Adipocyte (in vitro differentiated cells): ENCODE data around the gene FBXO11.
"Not testable (repeated sequence)": the region's sequence is repeated elsewhere in the genome, so short reads cannot be mapped to it uniquely, and the experiment has no call there.

Source experiments
- DNase-seq: peaks from one replicate; pipeline ENCODE4 v3.0.0-alpha.2; 2015; ENCODE audit warnings: low read depth
- H3K27me3 ChIP-seq: replicated peaks from 2 replicates; pipeline ENCODE4 v1.7.0; 2013; ENCODE audit warnings: mild to moderate bottlenecking, low read length, moderate library complexity; ENCODE audit not compliant: control insufficient read depth, insufficient read depth
- H3K36me3 ChIP-seq: 2 replicates; pipeline ENCODE4 v1.7.0; 2013; ENCODE audit warnings: low read length, mild to moderate bottlenecking, moderate library complexity; ENCODE audit not compliant: control insufficient read depth, insufficient read depth, severe bottlenecking
- H3K4me1 ChIP-seq: 2 replicates; pipeline ENCODE4 v1.7.0; 2013; ENCODE audit warnings: mild to moderate bottlenecking, low read length, moderate library complexity; ENCODE audit not compliant: control insufficient read depth, insufficient read depth
- H3K4me3 ChIP-seq: 2 replicates; pipeline ENCODE4 v1.7.0; 2013; ENCODE audit warnings: mild to moderate bottlenecking, low read length, moderate library complexity
- H3K9ac ChIP-seq: 2 replicates; pipeline ENCODE4 v1.7.0; 2013; ENCODE audit warnings: mild to moderate bottlenecking, low read length, moderate library complexity
- H3K9me3 ChIP-seq: 2 replicates; pipeline ENCODE4 v1.7.0; 2013; ENCODE audit warnings: mild to moderate bottlenecking, low read length, moderate library complexity; ENCODE audit not compliant: control insufficient read depth

The FBXO11 gene

GRCh38 chr2:47868611-47869352 is 37.5 kb downstream of the FBXO11 start:
- Histone ChIP-seq H3K4me1 (peaks cover 33% of the 10 kb centered on the region), H3K9me3 (no peaks in the 10 kb centered on the region), H3K27me3 (no peaks in the 10 kb centered on the region), H3K4me3 (no peak overlapping the region), H3K9ac (no peak overlapping the region), H3K36me3 (no peaks in the 10 kb centered on the region)
- DNase-seq, result no peak

GRCh38 chr2:47867205-47867604 is 39.1 kb downstream of the FBXO11 start:
- H3K27me3 ChIP-seq, result no peaks in the 10 kb centered on the region

GRCh38 chr2:47864566-47864965 is 41.7 kb downstream of the FBXO11 start:
- Histone ChIP-seq H3K9ac (no peak overlapping the region), H3K9me3 (no peaks in the 10 kb centered on the region), H3K4me3 (no peak overlapping the region), H3K4me1 (peaks cover 22% of the 10 kb centered on the region), H3K36me3 (no peaks in the 10 kb centered on the region), H3K27me3 (no peaks in the 10 kb centered on the region)
- no peak for DNase-seq

More at GRCh38 chr2:47867205-47867604, 39.1 kb downstream of the FBXO11 start:
- no peaks in the 10 kb centered on the region for H3K9me3 ChIP-seq
- no peaks in the 10 kb centered on the region for H3K36me3 ChIP-seq
- peak overlapping the region; percentile 26 for H3K4me3 ChIP-seq
- peak; percentile 52 for DNase-seq
- H3K9ac ChIP-seq, result no peak overlapping the region
- peaks cover 33% of the 10 kb centered on the region for H3K4me1 ChIP-seq

GRCh38 chr2:47862949-47863348 is 43.3 kb downstream of the FBXO11 start:
- Histone ChIP-seq H3K27me3 (no peaks in the 10 kb centered on the region), H3K9me3 (no peaks in the 10 kb centered on the region), H3K4me1 (peaks cover 17% of the 10 kb centered on the region), H3K9ac (no peak overlapping the region), H3K4me3 (no peak overlapping the region), H3K36me3 (no peaks in the 10 kb centered on the region)
- DNase-seq, result no peak

GRCh38 chr2:47853067-47853777 is 53.1 kb downstream of the FBXO11 start:
- not testable (repeated sequence) for H3K27me3 ChIP-seq, H3K4me3 ChIP-seq, H3K9ac ChIP-seq, H3K36me3 ChIP-seq, H3K9me3 ChIP-seq
- peaks cover 18% of the 10 kb centered on the region for H3K4me1 ChIP-seq
- peak; percentile 37 for DNase-seq

- Histone ChIP-seq H3K9me3 (no peaks in the 10 kb centered on the region), H3K36me3 (no peaks in the 10 kb centered on the region), H3K9ac (no peak overlapping the region), H3K4me1 (peaks cover 9% of the 10 kb centered on the region), H3K27me3 (no peaks in the 10 kb centered on the region), H3K4me3 (no peak overlapping the region)
- DNase-seq, result no peak
These were observed 56.1 kb downstream of the FBXO11 start for GRCh38 chr2:47850198-47850597.

GRCh38 chr2:47849368-47849767 is 56.9 kb downstream of the FBXO11 start:
- H3K9ac ChIP-seq, result no peak overlapping the region
- peaks cover 14% of the 10 kb centered on the region for H3K4me1 ChIP-seq
- no peaks in the 10 kb centered on the region for H3K36me3 ChIP-seq
- H3K27me3 ChIP-seq, result no peaks in the 10 kb centered on the region
- H3K4me3 ChIP-seq, result no peak overlapping the region
- no peak for DNase-seq
- H3K9me3 ChIP-seq, result no peaks in the 10 kb centered on the region

- Histone ChIP-seq H3K4me3 (no peak overlapping the region), H3K4me1 (peaks cover 14% of the 10 kb centered on the region), H3K9ac (no peak overlapping the region), H3K9me3 (no peaks in the 10 kb centered on the region), H3K27me3 (no peaks in the 10 kb centered on the region), H3K36me3 (peaks cover 5% of the 10 kb centered on the region)
- DNase-seq, result no peak
These were observed 62.1 kb downstream of the FBXO11 start for GRCh38 chr2:47844162-47844561.

GRCh38 chr2:47843407-47843806 is 62.9 kb downstream of the FBXO11 start:
- Histone ChIP-seq H3K9ac (no peak overlapping the region), H3K4me3 (no peak overlapping the region), H3K36me3 (peaks cover 13% of the 10 kb centered on the region), H3K27me3 (no peaks in the 10 kb centered on the region), H3K4me1 (peaks cover 14% of the 10 kb centered on the region), H3K9me3 (no peaks in the 10 kb centered on the region)
- DNase-seq, result no peak

GRCh38 chr2:47842846-47843245 is 63.5 kb downstream of the FBXO11 start:
- Histone ChIP-seq H3K27me3 (no peaks in the 10 kb centered on the region), H3K9ac (no peak overlapping the region), H3K36me3 (peaks cover 19% of the 10 kb centered on the region), H3K4me1 (peaks cover 14% of the 10 kb centered on the region), H3K9me3 (no peaks in the 10 kb centered on the region), H3K4me3 (no peak overlapping the region)
- DNase-seq, result no peak

- Histone ChIP-seq H3K4me3 (no peak overlapping the region), H3K9me3 (no peaks in the 10 kb centered on the region), H3K4me1 (peaks cover 8% of the 10 kb centered on the region), H3K36me3 (peaks cover 56% of the 10 kb centered on the region), H3K9ac (no peak overlapping the region), H3K27me3 (no peaks in the 10 kb centered on the region)
- DNase-seq, result no peak
These were observed 67.6 kb downstream of the FBXO11 start for GRCh38 chr2:47838686-47839085.
